H1 (cell line): ENCODE measurements around the gene MYLK4. TPM values are rescaled to one million over a fixed set of nuclear protein-coding genes. Genes with fewer than 3 reads are reported as not detected.

ENCODE experiments used
- CBX8 ChIP-seq: fragments of 300-800, 300-1000 bp; sonication (generic); IDR thresholded peaks from 2 replicates; pipeline ENCODE4 v1.7.1; 2016; ENCODE audit warnings: low read depth, low read length, borderline replicate concordance
- EZH2 ChIP-seq: fragments of 200-600 bp; sonication (generic); IDR thresholded peaks from 2 replicates; pipeline ENCODE4 v1.7.1; 2012; ENCODE audit warnings: low read depth, mild to moderate bottlenecking, moderate library complexity, low read length, inconsistent platforms; ENCODE audit not compliant: severe bottlenecking
- SP2 ChIP-seq: IDR thresholded peaks from 2 replicates; pipeline ENCODE4 v1.6.1; 2012; ENCODE audit warnings: mild to moderate bottlenecking, low read length, inconsistent platforms
- polyA plus RNA-seq, 7 experiments: library from polyadenylated mRNA; depleted of rRNA in 3 of 7; stranded (reverse) in 5 of 7; unstranded in 2 of 7; fragments of >200 nt in 5 of 7; fragments of 200-250 nt in 2 of 7; gene quantifications; 1 replicate in 5 of 7; 2 replicates in 1 of 7; 4 replicates in 1 of 7; pipeline versions ENCODE4 v1.2.1 to v1.2.3, GENCODE V29; 2011 to 2013; ENCODE audit warnings: missing spikeins in 2 of 7, mixed read lengths in 2 of 7
- total RNA-seq: library from RNA; stranded (reverse); fragmentation: NEBNext Ultra II Directional; extraction: Animal tissue kit (Norgen Biotek cat#: 25700); gene quantifications from 2 replicates; pipeline ENCODE4 v1.2.1, GENCODE V29; 2021
- TF ChIP-seq, protein P1 (sequence below): fragments of 300-600 bp; sonication (generic); IDR thresholded peaks from 2 replicates; pipeline ENCODE4 v1.7.1; 2012; ENCODE audit warnings: low read length, moderate library complexity, mild to moderate bottlenecking, inconsistent platforms; ENCODE audit not compliant: insufficient replicate concordance

The MYLK4 gene
- total and polyA plus RNA-seq, 2 of the 8 experiments (the other 6 are each of a cell fraction or from before 2014, with no cell fraction given) = 0.11 to 0.17 TPM

DNA sequence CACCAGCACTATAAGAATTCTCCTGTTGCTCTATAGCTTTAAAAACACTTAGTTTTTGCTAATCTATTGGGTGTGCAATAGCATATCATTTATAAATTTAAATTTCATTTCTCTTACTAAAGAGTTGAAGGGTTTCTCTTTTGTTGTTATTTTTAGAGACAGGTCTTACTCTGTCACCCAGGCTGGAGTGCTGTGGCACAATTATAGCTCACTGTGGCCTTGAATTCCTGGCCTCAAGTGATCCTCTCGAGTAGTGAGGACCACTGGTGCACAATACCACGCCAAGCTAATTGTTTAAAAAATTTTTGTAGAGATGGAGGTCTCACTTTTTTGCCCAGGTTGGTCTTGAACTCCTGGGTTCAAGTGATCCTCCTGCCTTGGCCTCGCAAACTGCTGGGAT, 8.3 kb upstream of the MYLK4 start (continued):
- TF ChIP-seq, protein P1, sequence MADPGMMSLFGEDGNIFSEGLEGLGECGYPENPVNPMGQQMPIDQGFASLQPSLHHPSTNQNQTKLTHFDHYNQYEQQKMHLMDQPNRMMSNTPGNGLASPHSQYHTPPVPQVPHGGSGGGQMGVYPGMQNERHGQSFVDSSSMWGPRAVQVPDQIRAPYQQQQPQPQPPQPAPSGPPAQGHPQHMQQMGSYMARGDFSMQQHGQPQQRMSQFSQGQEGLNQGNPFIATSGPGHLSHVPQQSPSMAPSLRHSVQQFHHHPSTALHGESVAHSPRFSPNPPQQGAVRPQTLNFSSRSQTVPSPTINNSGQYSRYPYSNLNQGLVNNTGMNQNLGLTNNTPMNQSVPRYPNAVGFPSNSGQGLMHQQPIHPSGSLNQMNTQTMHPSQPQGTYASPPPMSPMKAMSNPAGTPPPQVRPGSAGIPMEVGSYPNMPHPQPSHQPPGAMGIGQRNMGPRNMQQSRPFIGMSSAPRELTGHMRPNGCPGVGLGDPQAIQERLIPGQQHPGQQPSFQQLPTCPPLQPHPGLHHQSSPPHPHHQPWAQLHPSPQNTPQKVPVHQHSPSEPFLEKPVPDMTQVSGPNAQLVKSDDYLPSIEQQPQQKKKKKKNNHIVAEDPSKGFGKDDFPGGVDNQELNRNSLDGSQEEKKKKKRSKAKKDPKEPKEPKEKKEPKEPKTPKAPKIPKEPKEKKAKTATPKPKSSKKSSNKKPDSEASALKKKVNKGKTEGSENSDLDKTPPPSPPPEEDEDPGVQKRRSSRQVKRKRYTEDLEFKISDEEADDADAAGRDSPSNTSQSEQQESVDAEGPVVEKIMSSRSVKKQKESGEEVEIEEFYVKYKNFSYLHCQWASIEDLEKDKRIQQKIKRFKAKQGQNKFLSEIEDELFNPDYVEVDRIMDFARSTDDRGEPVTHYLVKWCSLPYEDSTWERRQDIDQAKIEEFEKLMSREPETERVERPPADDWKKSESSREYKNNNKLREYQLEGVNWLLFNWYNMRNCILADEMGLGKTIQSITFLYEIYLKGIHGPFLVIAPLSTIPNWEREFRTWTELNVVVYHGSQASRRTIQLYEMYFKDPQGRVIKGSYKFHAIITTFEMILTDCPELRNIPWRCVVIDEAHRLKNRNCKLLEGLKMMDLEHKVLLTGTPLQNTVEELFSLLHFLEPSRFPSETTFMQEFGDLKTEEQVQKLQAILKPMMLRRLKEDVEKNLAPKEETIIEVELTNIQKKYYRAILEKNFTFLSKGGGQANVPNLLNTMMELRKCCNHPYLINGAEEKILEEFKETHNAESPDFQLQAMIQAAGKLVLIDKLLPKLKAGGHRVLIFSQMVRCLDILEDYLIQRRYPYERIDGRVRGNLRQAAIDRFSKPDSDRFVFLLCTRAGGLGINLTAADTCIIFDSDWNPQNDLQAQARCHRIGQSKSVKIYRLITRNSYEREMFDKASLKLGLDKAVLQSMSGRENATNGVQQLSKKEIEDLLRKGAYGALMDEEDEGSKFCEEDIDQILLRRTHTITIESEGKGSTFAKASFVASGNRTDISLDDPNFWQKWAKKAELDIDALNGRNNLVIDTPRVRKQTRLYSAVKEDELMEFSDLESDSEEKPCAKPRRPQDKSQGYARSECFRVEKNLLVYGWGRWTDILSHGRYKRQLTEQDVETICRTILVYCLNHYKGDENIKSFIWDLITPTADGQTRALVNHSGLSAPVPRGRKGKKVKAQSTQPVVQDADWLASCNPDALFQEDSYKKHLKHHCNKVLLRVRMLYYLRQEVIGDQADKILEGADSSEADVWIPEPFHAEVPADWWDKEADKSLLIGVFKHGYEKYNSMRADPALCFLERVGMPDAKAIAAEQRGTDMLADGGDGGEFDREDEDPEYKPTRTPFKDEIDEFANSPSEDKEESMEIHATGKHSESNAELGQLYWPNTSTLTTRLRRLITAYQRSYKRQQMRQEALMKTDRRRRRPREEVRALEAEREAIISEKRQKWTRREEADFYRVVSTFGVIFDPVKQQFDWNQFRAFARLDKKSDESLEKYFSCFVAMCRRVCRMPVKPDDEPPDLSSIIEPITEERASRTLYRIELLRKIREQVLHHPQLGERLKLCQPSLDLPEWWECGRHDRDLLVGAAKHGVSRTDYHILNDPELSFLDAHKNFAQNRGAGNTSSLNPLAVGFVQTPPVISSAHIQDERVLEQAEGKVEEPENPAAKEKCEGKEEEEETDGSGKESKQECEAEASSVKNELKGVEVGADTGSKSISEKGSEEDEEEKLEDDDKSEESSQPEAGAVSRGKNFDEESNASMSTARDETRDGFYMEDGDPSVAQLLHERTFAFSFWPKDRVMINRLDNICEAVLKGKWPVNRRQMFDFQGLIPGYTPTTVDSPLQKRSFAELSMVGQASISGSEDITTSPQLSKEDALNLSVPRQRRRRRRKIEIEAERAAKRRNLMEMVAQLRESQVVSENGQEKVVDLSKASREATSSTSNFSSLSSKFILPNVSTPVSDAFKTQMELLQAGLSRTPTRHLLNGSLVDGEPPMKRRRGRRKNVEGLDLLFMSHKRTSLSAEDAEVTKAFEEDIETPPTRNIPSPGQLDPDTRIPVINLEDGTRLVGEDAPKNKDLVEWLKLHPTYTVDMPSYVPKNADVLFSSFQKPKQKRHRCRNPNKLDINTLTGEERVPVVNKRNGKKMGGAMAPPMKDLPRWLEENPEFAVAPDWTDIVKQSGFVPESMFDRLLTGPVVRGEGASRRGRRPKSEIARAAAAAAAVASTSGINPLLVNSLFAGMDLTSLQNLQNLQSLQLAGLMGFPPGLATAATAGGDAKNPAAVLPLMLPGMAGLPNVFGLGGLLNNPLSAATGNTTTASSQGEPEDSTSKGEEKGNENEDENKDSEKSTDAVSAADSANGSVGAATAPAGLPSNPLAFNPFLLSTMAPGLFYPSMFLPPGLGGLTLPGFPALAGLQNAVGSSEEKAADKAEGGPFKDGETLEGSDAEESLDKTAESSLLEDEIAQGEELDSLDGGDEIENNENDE = no peak
- TF ChIP-seq EZH2 (no peak), SP2 (no peak), CBX8 (no peak)
